Activated CD4-positive, alpha-beta memory T cell treated with anti-CD3 and anti-CD28 coated beads, Interleukin-2, amount 10 ng/mL, durations not matched to agents 7 days and 5 days (primary cell): ENCODE measurements around the gene PRR5L. TPM values are rescaled to one million over a fixed set of nuclear protein-coding genes. Genes with fewer than 3 reads are reported as not detected.

ENCODE experiments used
- CTCF ChIA-PET: fragments of 350-600 bp; sonication (Branson Sonifier 250); formaldehyde crosslinking; loops from one replicate; lab custom pipeline; 2021; ENCODE audit warnings: antibody characterized with exemption, inconsistent platforms; lab: Charles Lee
- POLR2A ChIA-PET: fragments of 350-600 bp; sonication (Branson Sonifier 250); formaldehyde crosslinking; loops from one replicate; lab custom pipeline; 2021; ENCODE audit warnings: antibody characterized with exemption; lab: Charles Lee
- DNase-seq: peaks from one replicate; pipeline ENCODE4 v3.0.0-alpha.2; 2020
- H3K27ac Mint-ChIP-seq: one replicate; pipeline ENCODE4 v1.8.0; 2021; ENCODE audit warnings: mild to moderate bottlenecking, mixed read lengths
- H3K27me3 Mint-ChIP-seq: one replicate; pipeline ENCODE4 v1.8.0; 2021; ENCODE audit warnings: mixed read lengths
- H3K36me3 Mint-ChIP-seq: one replicate; pipeline ENCODE4 v1.8.0; 2021; ENCODE audit warnings: low read depth, mixed read lengths
- H3K4me1 Mint-ChIP-seq: one replicate; pipeline ENCODE4 v1.8.0; 2021; ENCODE audit warnings: mixed read lengths
- H3K4me3 Mint-ChIP-seq: one replicate; pipeline ENCODE4 v1.8.0; 2021; ENCODE audit warnings: mild to moderate bottlenecking, mixed read lengths
- H3K9me3 Mint-ChIP-seq: one replicate; pipeline ENCODE4 v1.8.0; 2021; ENCODE audit warnings: mixed read lengths
- total RNA-seq, 2 experiments: library from RNA; stranded (reverse); gene quantifications; one replicate each; pipeline ENCODE4 v1.2.3, GENCODE V29; 2021

Gene PRR5L
- total RNA-seq, 2 experiments from 2014 or later = 30.2 to 32.0 TPM

DNA sequence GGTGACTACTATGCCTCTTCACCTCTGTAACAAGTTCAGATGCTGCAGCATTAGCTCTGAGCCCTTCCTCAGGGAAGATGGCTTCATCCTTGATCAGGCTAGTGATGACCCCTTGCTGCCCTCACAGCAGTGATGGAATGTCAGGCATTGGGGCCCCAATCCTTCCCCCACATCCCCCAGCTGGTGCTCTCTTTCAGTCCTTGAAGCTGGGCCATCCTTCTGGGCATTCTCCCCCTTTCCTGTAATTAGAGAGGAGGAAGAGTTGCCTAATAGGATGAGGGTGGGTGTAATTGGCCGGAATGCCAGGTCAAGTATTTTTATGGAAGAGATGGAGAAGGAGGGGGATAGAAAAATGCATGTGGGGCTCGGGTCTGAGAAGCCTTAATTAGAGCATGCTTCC is 151.4 kb downstream of the PRR5L start:
- peaks cover 32% of the 10 kb centered on the region for H3K4me1 Mint-ChIP-seq

GRCh38 chr11:36447947-36448346 is 151.9 kb downstream of the PRR5L start:
- Mint-ChIP-seq H3K27ac (no peak overlapping the region), H3K9me3 (no peaks in the 10 kb centered on the region), H3K36me3 (peaks cover 65% of the 10 kb centered on the region), H3K4me1 (peaks cover 36% of the 10 kb centered on the region), H3K4me3 (no peak overlapping the region), H3K27me3 (peaks cover 2% of the 10 kb centered on the region)
- ChIA-PET CTCF (no interaction called here), POLR2A (no interaction called here)
- no peak for DNase-seq

More for the DNA sequence above, 151.4 kb downstream of the PRR5L start:
- H3K36me3 Mint-ChIP-seq = peaks cover 69% of the 10 kb centered on the region
- no peak overlapping the region for H3K4me3 Mint-ChIP-seq
- ChIA-PET CTCF (no interaction called here), POLR2A (no interaction called here)
- no peak overlapping the region for H3K27ac Mint-ChIP-seq
- peaks cover 2% of the 10 kb centered on the region for H3K27me3 Mint-ChIP-seq
- H3K9me3 Mint-ChIP-seq = no peaks in the 10 kb centered on the region
- no peak for DNase-seq

DNA sequence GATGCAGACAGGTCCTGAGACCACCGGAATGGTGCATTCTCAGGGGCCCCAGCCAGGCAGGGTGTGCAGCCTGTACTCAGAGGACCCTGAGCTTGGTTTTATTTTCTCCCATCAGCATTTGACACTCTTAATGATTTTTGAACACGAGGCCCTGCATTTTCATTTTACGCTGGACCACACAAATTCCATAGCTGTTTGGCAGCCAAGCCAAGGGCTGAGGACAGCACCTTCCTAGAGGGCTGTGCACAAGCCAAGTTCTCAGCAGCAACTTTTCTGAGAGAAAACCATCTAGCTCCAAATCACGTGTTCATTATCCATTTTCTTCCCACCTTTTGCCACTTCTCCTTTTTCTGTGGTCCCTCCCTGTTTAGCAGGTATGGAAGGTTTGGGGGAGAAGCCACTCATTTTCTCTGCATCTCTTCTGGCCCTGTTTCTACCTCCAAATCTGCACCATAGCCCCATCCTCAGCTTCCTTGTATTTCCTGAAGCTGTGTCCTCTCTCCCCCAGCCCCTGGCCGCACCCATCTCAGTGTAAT is 153.5 kb downstream of the PRR5L start:
- Mint-ChIP-seq H3K4me1 (peaks cover 50% of the 10 kb centered on the region), H3K27me3 (peaks cover 2% of the 10 kb centered on the region), H3K9me3 (no peaks in the 10 kb centered on the region), H3K36me3 (peaks cover 57% of the 10 kb centered on the region), H3K4me3 (no peak overlapping the region), H3K27ac (no peak overlapping the region)
- DNase-seq = no peak
- ChIA-PET POLR2A (interaction anchor here (0.6 to 1.7 kb wide), 4 partner anchors 10 to 74 kb away, joined by 3 to 5 read pairs (median 3); no protein-coding TSS in a partner anchor), CTCF (interaction anchor here (1.9 kb wide), 1 partner anchor 43 kb away, joined by 4 read pairs; no protein-coding TSS in a partner anchor)

DNA sequence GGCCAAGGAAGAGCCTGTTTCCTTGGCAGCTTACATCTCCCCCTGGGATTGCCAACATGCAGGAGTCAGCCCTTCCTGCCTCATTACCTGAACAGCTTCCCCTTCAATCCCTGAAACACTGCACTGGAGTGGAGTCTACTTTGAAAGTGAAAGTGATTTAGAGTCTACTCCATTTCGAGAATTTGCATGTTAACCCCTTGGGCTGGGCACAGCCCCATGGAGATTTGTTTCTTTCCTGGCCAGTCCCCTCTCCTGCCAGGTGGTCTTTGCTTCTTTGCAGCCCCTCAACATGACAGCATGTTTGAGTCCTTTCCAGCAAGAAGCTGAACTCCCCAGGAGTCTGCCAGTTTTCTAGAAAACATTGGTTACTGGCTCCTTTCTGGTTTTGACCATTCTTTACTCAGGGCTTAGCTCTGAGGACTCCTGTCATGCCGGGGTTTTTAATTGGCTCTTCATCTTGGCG is 154.1 kb downstream of the PRR5L start:
- H3K4me1 Mint-ChIP-seq = peaks cover 50% of the 10 kb centered on the region
- POLR2A ChIA-PET = interaction anchor here (0.8 to 1.7 kb wide), 3 partner anchors 9 to 75 kb away, joined by 3 to 5 read pairs (median 3); no protein-coding TSS in a partner anchor
- H3K27ac Mint-ChIP-seq = no peak overlapping the region
- no peak for DNase-seq
- peaks cover 56% of the 10 kb centered on the region for H3K36me3 Mint-ChIP-seq
- no peaks in the 10 kb centered on the region for H3K9me3 Mint-ChIP-seq
- no peak overlapping the region for H3K4me3 Mint-ChIP-seq
- CTCF ChIA-PET = interaction anchor here (1.9 kb wide), 1 partner anchor 43 kb away, joined by 4 read pairs; no protein-coding TSS in a partner anchor
- H3K27me3 Mint-ChIP-seq = peaks cover 2% of the 10 kb centered on the region

DNA sequence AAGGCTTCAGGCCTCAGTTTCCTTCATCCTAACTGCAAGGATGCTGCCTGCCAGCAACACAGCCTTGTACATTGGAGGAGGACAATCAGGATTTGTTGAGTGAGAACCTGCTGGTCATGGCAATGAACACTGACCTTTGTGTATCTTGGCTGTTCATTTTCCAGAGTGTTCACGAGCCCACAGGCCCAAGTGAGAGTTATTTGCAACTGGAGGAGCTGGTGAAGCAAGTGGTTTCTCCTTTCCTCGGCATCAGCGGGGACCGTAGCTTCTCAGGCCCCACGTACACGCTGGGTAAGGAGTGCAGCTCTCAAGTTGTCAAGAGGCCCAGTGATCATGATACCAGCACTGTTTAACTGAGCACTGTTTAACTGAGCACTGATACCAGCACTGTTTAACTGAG is 155.0 kb downstream of the PRR5L start:
- Mint-ChIP-seq H3K4me3 (no peak overlapping the region), H3K9me3 (no peaks in the 10 kb centered on the region), H3K36me3 (peaks cover 56% of the 10 kb centered on the region), H3K27me3 (peaks cover 2% of the 10 kb centered on the region), H3K27ac (no peak overlapping the region), H3K4me1 (peaks cover 52% of the 10 kb centered on the region)
- DNase-seq = no peak
- POLR2A ChIA-PET = interaction anchor here (0.6 to 1.7 kb wide), 2 partner anchors 8 to 788 kb away, joined by 3 to 5 read pairs; no protein-coding TSS in a partner anchor
- CTCF ChIA-PET = no interaction called here

DNA sequence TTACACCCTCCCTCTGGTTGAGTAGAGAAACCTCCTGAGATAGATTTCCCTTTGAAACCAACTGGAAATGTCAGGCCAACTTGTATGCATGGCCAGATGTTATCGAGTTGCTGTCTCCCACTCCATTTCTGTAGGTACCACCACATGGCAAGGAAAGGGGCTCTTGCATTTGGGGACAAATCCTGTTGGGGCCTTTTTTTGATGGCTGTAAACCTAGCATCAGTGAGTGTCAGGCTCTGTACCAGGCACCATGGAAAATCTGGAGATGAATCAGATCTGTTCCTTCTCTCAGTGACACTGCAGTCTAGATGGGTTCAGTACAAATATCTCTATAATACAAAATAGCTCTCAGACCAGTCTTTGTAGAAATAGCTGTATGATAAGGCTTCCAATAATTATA is 155.6 kb downstream of the PRR5L start:
- DNase-seq = no peak
- Mint-ChIP-seq H3K9me3 (no peaks in the 10 kb centered on the region), H3K4me3 (no peak overlapping the region), H3K27me3 (peaks cover 2% of the 10 kb centered on the region), H3K27ac (peak overlapping the region; percentile 13), H3K36me3 (peaks cover 49% of the 10 kb centered on the region), H3K4me1 (peaks cover 52% of the 10 kb centered on the region)
- POLR2A ChIA-PET = interaction anchor here (0.6 to 3.0 kb wide), 9 partner anchors 15 to 788 kb away, joined by 3 to 26 read pairs (median 7); no protein-coding TSS in a partner anchor
- CTCF ChIA-PET = interaction anchor here (1.1 to 1.8 kb wide), 5 partner anchors 17 to 58 kb away, joined by 3 to 7 read pairs (median 4); partner anchors contain the start of gene TRAF6

- CTCF ChIA-PET = interaction anchor here (1.0 to 2.0 kb wide), 13 partner anchors 13 to 630 kb away, joined by 3 to 10 read pairs (median 5); partner anchors contain the start of gene TRAF6
- Mint-ChIP-seq H3K4me3 (no peak overlapping the region), H3K9me3 (no peaks in the 10 kb centered on the region), H3K36me3 (peaks cover 47% of the 10 kb centered on the region), H3K27me3 (peaks cover 2% of the 10 kb centered on the region), H3K27ac (peak overlapping the region; percentile 68), H3K4me1 (peaks cover 52% of the 10 kb centered on the region)
- POLR2A ChIA-PET = interaction anchor here (1.2 to 3.0 kb wide), 8 partner anchors 14 to 99 kb away, joined by 3 to 26 read pairs (median 8); no protein-coding TSS in a partner anchor
- peak; percentile 63 for DNase-seq
Observed at GRCh38 chr11:36452236-36452940, 156.3 kb downstream of the PRR5L start.

- POLR2A ChIA-PET = interaction anchor here (1.2 to 3.0 kb wide), 9 partner anchors 14 to 100 kb away, joined by 3 to 26 read pairs (median 7); no protein-coding TSS in a partner anchor
Observed at GRCh38 chr11:36452961-36453360, 156.9 kb downstream of the PRR5L start.

DNA sequence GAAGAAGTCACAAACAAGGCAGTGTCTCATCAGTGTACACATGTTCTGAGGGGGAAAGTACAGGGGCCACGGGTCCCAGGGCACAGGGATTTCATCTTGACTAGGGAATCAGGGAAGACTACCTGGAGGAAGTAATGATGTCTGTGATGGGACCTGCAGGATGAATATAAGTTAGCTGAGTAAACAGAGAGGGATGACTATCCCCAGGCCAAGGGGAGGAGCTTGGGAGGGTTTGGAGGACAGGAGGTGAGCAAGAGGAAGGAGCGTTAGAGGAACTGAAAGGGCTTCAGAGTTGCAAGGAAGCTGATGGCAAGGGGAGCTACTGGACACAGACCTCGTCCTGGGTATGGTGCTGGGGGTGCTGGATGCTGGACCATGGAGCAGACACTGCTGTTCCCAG is 157.6 kb downstream of the PRR5L start:
- CTCF ChIA-PET = interaction anchor here (1.3 to 2.0 kb wide), 7 partner anchors 12 to 632 kb away, joined by 3 to 10 read pairs (median 5); partner anchors contain the start of gene TRAF6
- no peak overlapping the region for H3K4me3 Mint-ChIP-seq
- no peaks in the 10 kb centered on the region for H3K9me3 Mint-ChIP-seq
- peaks cover 52% of the 10 kb centered on the region for H3K4me1 Mint-ChIP-seq
- peaks cover 35% of the 10 kb centered on the region for H3K36me3 Mint-ChIP-seq
- no peak for DNase-seq
- POLR2A ChIA-PET = interaction anchor here (1.2 to 3.0 kb wide), 4 partner anchors 33 to 77 kb away, joined by 3 to 26 read pairs (median 12); no protein-coding TSS in a partner anchor
- peaks cover 6% of the 10 kb centered on the region for H3K27me3 Mint-ChIP-seq
- peak overlapping the region; percentile 68 for H3K27ac Mint-ChIP-seq

More at GRCh38 chr11:36452961-36453360, 156.9 kb downstream of the PRR5L start:
- Mint-ChIP-seq H3K4me1 (peaks cover 52% of the 10 kb centered on the region), H3K4me3 (no peak overlapping the region), H3K27me3 (peaks cover 2% of the 10 kb centered on the region), H3K36me3 (peaks cover 42% of the 10 kb centered on the region), H3K9me3 (no peaks in the 10 kb centered on the region), H3K27ac (peak overlapping the region; percentile 68)
- DNase-seq = peak; percentile 31
- CTCF ChIA-PET = interaction anchor here (1.0 to 2.0 kb wide), 13 partner anchors 13 to 631 kb away, joined by 3 to 10 read pairs (median 5); partner anchors contain the start of gene TRAF6

DNA sequence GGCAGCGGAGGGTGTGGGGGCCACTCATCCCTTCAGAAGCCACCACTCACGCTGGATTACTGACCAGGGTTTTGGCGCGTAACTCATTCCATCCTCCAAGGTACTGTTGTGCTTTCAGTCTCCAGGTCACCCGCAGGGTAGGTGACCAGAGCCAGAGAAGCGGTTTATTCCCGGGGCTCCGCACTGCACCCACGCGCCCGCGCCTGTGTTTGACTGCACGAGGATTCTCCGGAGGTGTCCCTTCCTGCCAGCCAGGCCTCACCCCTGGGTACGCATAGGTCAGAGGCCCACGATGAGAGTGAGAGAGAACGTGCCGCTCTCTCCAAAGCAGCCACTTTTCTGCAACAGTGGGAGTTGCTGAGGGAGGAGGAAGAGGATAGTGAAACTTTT is 158.5 kb downstream of the PRR5L start:
- no peak overlapping the region for H3K27ac Mint-ChIP-seq
- peaks cover 29% of the 10 kb centered on the region for H3K36me3 Mint-ChIP-seq
- POLR2A ChIA-PET = interaction anchor here (3.0 kb wide), 1 partner anchor 78 kb away, joined by 26 read pairs; no protein-coding TSS in a partner anchor
- peaks cover 50% of the 10 kb centered on the region for H3K4me1 Mint-ChIP-seq
- H3K4me3 Mint-ChIP-seq = no peak overlapping the region
- CTCF ChIA-PET = no interaction called here
- H3K9me3 Mint-ChIP-seq = no peaks in the 10 kb centered on the region
- H3K27me3 Mint-ChIP-seq = peaks cover 7% of the 10 kb centered on the region
- DNase-seq = no peak

DNA sequence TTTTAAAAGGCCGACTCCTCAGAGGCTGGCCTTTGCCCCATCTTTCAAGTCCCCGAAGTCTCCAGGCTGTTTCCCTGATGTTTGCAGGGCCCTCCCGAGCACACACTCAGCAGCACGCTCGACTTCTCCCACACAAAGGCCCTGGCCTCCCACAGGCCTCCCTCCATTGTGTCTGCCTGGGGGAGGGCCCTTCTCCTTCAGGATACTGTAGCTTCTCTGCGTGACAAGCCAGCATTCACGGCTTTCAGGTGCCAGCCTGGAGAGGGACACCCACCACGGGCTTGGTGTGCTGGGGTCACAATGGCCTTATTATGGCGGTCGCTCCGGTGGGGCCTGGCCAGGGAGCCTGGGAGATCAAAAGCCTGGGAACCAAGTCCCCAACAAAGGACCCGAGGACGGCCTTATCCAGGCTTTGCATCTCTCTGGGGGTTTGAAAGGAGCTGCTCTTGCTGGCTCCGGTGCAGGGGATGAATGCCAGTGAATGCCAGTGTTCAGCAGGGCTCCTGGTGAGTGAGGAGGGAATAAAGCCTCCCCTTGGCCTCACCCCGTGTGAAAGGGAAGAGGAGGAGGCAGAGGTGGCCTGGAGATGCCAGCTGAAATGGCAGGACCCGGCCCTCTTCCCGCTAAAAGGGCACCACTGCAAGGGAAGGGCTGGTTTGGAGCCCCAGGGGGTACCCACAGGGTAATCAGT is 159.0 kb downstream of the PRR5L start:
- POLR2A ChIA-PET = no interaction called here
- Mint-ChIP-seq H3K9me3 (no peaks in the 10 kb centered on the region), H3K36me3 (peaks cover 24% of the 10 kb centered on the region), H3K4me1 (peaks cover 48% of the 10 kb centered on the region), H3K27ac (no peak overlapping the region), H3K27me3 (peaks cover 5% of the 10 kb centered on the region), H3K4me3 (no peak overlapping the region)
- CTCF ChIA-PET = interaction anchor here (1.0 to 1.4 kb wide), 2 partner anchors 9 to 14 kb away, joined by 3 read pairs; no protein-coding TSS in a partner anchor
- DNase-seq = no peak

- Mint-ChIP-seq H3K4me1 (peaks cover 49% of the 10 kb centered on the region), H3K27me3 (peaks cover 9% of the 10 kb centered on the region), H3K9me3 (no peaks in the 10 kb centered on the region), H3K27ac (no peak overlapping the region), H3K36me3 (peaks cover 27% of the 10 kb centered on the region), H3K4me3 (no peak overlapping the region)
- DNase-seq = no peak
- ChIA-PET CTCF (interaction anchor here (1.0 to 1.4 kb wide), 2 partner anchors 9 to 14 kb away, joined by 3 read pairs; no protein-coding TSS in a partner anchor), POLR2A (no interaction called here)
Observed at GRCh38 chr11:36455658-36456111, 159.6 kb downstream of the PRR5L start.
